ENCODE results near the gene POLA1.
"Not testable (repeated sequence)": the region's sequence is repeated elsewhere in the genome, so short reads cannot be mapped to it uniquely, and the experiment has no call there.

Gene POLA1

DNA sequence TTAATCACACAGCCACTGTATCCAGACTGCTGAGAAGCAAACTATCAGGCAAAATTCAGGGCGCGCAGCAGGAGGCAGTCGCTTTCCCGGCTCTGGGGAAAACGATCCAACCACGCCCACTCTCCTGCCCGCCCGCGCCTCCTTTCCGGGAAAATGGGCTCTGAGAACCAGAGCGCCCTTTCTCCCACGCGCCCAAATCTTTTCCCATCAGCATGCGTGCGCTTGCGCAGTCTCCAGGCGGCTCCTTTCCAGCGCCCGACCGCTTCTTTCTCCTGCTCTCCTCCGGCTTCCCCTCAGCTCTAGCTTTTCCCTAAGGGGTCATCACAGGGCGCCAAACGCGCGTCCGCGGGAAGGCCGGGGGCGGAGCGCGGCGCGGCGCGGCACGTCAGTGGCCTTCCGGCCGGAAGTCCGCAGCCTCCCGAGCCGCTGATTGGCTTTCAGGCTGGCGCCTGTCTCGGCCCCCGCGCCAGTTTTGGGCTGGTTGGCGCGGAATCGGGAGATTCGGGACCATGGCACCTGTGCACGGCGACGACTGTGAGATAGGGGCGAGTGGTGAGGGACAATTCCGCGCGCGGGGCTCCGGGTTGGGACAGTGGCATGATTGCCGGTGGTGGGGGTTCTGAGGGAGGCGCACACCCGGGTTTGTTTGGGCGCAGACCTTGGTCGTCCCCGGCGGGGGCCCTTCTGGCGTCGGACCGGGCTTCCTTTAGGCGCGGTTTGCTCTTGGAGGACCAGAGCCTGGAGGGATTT is at the start of gene POLA1:
Gene POLA1 (plus strand): TSS at position 466 of the 750 bp plus-strand sequence. CDS start 44 bp downstream, at position 510.
- DNase-seq (ENCODE audit: low spot score) = peak; percentile 92

GRCh38 chrX:24646006-24646405 is 47.7 kb upstream of the POLA1 start:
- DNase-seq (ENCODE audit: low spot score) = peak; percentile 1

- DNase-seq (ENCODE audit: low spot score) = peak; percentile 48
Measured at GRCh38 chrX:24646745-24647182, 47.0 kb upstream of the POLA1 start.

DNA sequence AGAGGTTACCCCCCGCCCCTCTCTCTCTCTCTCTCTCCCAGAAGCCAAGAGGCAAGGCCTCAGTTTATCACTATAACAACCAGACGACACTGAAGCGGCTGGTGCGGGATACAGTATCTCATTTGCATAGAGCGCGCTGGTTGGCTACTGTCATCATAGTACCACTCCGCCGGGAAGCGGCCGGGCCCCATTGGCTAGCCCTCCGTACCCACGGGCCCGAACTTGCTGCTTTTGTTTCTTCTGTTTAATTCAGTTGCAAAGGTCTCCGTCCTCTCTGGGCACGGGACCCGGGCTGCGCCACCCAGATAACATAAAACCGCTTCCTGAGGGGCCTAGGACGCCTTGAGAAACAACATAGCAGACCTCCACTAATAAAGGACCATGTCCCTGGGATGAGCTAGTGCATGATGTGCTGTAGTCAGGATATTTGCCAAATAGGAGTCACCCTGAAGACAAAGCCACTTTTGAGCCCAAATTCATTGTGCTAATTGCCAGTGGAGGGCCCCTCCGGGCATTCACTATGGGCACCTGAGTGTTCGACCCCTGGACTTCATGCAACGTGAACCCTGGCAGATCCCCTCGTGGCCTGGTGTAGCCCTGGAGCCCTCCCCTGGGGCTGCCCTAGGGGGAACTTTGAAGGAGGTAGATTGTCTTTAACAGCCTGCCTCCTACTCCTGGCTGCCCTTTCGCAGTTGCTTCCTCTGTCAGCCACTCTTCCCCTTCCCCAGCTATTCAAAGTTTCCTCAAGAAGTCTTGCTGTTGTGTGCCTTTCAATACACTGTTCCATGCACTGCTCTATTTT is 46.3 kb upstream of the POLA1 start, which contains the start of gene PCYT1B:
Gene PCYT1B (minus strand): TSS at position 91 of the 802 bp plus-strand sequence. CDS start 242 bp downstream, outside the sequence.
- DNase-seq (ENCODE audit: low spot score) = peak; percentile 72

GRCh38 chrX:24648495-24648894 is 45.2 kb upstream of the POLA1 start:
- DNase-seq (ENCODE audit: low spot score) = no peak

GRCh38 chrX:24651783-24652182 is 41.9 kb upstream of the POLA1 start:
- no peak for DNase-seq (ENCODE audit: low spot score)

GRCh38 chrX:24655679-24656078 is 38.0 kb upstream of the POLA1 start:
- DNase-seq (ENCODE audit: low spot score) = not testable (repeated sequence)

DNA sequence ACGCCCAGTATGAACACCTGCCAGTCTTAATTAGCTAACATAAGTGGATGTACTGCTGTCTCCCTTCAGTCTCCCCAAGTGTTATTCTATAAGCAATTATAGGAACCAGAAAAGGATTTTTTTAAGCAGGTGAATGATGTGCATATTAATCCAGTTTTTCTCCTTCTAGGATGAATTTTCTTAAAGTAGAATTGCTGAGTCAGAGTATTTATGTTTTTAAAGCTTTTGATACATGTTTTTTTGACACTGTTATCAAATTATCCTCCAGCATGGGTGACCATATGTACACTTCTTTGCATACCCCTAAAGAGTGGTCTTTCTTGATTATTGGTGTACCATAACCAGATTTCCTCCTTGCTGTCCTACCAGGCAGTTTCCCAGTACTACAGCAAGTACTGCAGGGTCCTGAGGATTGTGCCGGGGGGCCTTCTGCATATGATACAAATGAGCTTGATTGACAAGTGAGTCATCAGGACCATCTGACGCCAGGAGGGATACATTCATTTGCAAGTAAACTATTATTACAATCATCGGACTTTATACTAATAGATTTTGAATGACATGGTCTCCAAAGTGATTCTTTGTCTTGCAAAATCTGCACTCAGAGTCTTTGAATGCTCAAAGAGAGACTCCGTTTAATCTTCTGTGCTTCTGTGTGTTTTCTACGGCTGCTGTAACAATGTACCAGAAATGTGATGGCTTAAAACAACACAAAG is 35.9 kb upstream of the POLA1 start:
- no peak for DNase-seq (ENCODE audit: low spot score)

GRCh38 chrX:24658421-24658820 is 35.3 kb upstream of the POLA1 start:
- DNase-seq (ENCODE audit: low spot score) = no peak

DNA sequence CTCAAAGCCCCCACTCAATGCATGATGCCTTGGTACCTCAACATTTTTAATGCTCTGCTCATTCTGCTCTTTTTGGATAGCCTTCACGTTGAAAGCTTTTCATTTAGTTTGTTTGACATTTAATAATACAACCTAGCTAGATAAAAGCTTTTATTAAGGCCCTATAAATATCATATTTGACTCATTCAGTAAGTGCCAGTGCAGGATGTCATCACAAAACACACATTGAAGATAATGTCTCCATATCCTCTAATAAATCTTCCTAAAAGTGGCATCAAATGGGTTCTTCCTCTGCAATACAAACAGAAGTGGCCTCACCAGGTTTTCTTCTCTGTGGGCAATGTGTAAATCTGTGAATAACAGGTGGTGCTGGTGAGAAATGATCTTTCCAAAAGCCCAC is 34.6 kb upstream of the POLA1 start:
- DNase-seq (ENCODE audit: low spot score) = no peak

- no peak for DNase-seq (ENCODE audit: low spot score)
Measured at GRCh38 chrX:24659646-24660045, 34.1 kb upstream of the POLA1 start.

DNA sequence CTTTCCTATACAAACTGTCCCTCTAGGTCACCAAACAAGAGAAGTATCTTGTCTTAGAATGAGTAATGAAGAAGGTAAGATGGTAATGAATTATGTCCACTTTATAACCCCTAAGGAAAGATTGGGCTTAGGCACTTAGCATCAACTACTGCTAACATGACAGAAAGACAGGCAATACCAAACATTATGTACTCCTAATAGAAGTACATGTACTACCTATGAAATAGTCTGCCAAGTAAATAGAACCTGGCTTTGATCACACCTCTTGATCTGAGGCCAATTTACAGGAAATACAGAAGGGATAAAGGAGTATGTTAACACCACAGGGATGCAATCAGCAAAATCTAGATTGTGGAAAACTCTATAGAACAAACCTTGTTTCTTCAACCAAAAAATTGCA is 32.4 kb upstream of the POLA1 start:
- DNase-seq (ENCODE audit: low spot score) = no peak

DNA sequence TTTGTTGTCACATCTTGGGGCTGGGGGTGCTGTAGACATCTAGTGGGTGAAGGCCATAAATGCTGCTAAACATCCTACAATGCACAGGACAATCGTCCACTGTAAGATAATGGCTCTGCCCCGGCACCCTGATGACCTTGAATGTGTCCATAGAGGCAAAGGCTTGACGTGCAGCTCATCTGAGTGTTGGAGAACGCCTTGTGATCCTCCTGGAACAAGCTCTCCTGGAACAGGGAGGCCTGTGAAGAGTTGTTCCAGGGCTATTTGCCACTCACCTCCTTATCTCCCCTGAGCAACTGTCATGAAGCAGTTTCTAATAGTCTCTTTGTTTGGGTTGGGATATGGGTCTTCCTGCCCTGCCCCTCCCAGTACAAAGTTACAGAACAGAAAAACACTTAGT is 31.4 kb upstream of the POLA1 start:
- DNase-seq (ENCODE audit: low spot score) = no peak

- no peak for DNase-seq (ENCODE audit: low spot score)
Measured at GRCh38 chrX:24668111-24668510, 25.6 kb upstream of the POLA1 start.

- DNase-seq (ENCODE audit: low spot score) = no peak
Measured at GRCh38 chrX:24672701-24673190, 21.0 kb upstream of the POLA1 start.

DNA sequence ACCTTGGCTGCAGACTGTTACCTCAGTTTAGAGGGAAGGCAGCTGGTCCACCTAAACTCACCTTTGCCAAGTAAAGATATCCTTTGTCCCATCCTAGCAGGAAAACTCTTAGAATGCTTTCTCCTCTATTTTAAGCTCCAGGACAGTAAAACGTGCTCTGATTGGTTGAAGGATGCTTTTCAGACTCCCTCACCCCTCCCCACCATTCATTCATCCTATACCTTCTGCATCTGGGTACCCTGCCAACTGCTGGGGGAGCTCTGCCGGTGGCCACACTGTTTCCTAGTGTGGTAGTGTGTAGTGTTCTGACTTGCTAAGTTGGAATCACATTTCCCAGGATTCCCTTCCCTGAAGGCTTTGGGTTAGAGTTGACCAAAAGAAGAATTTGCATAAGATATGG is 20.3 kb upstream of the POLA1 start:
- no peak for DNase-seq (ENCODE audit: low spot score)

DNA sequence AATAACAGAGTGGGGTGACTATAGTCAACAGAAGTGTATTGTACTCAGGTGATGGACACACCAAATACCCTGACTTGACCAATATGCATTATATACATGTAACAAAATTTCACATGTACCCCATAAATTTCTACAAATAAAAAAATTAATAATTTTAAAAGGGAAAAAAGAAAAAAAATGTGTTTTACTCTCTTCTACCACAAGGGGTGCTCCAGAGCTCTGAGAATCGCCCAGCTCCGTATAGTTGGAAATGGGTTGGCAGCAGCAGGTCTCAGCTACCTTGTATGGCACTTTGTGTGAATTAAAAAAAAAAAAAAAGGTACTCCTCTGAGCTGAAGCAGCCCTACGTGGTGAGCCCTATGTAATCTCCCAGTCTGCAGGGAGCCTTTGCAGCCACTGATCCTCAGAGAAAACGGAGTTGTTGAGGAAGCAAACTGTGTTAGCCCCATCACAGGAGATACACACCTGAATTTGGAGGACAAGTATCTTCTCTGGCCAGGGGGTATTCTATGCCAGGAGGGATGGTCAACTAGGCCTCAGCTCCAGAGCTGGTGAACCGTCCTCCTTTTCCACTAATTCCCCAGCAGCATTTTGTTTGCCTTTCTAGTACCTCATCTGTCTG is 17.2 kb upstream of the POLA1 start:
- DNase-seq (ENCODE audit: low spot score) = no peak

DNA sequence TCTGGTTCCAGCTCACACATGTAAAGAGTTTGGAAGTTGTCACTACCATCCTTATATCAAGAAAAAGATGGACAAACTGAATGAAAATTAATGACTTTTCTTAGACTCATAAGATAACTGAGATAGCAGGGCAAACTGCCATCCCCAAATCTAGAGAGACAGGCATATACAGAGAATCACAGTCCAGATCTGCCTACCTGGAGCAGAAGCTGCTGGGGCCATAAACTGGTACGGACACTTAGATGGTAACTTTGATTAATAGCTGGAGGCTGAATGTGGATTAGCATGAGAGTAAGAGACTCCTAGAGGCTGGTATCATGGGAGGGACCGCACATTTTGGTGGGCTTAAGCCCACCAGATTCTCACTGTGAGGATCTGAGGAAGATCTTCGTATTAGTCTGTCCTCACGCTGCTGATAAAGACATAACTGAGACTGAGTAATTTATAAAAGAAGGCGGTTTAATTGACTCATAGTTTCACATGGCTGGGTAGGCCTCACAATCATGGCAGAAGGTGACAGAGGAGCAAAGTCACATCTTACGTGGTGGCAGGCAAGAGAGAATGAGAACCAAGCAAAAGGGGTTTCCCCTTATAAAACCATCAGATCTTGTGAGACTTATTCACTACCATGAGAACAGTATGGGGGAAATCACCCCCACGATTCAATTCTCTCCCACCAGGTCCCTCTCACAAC is 10.8 kb upstream of the POLA1 start:
- DNase-seq (ENCODE audit: low spot score) = no peak

- DNase-seq (ENCODE audit: low spot score) = no peak
Measured at GRCh38 chrX:24684048-24684447, 9.7 kb upstream of the POLA1 start.

DNA sequence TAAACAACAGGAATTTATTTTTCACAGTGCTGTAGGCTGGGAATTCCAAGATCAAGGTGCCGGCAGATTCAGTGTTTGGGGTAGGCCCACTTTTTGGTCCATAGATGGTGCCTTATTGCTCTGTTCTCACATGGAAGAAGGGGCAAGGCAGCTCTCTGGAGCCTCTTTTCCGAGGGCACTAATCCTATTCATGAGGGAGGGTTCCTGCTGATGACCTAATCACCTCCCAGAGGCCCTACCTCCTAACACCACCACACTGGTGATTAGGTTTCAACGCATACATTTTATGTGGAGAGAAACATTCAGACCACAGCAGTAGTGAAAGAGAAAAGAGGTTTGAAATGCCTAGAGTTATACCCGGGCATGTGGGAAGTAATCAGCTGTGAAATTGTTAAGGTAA is 1.4 kb upstream of the POLA1 start:
- no peak for DNase-seq (ENCODE audit: low spot score)

DNA sequence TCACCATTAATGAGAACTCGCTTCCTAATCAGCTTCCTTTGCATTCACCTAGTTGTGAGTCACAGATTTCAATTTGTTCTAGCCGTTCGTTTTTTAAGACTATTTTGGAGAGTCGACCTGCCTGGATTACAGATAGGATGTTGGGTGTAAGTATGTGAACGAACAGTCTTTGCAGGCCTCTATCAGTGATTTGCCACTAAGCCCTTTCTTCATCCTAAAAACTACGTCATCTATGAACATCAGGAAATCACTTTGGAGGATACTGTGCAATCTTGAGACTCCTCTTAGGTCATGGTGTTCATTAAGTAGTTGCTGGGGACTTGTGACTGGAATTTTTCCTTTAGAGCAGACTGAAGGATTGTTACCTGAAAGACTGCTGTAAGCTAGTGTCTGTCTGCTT is 1.1 kb downstream of the POLA1 start:
- no peak for DNase-seq (ENCODE audit: low spot score)

All from cerebellar cortex (tissue), 1 donor.